Keratinocyte (primary cell): ENCODE results near the gene SCAANT1.

Experiments
- CTCF ChIP-seq, 3 experiments: IDR thresholded peaks in 1 of 3; conservative IDR thresholded peaks in 1 of 3; optimal IDR thresholded peaks in 1 of 3; 2 replicates in 2 of 3; 3 replicates in 1 of 3; pipeline versions ENCODE3 to v1.5.1; 2011; ENCODE audit warnings: low read length in 3 of 3, mild to moderate bottlenecking in 3 of 3, moderate library complexity in 2 of 3, control low read depth in 1 of 3, inconsistent platforms in 1 of 3; ENCODE audit not compliant: insufficient read depth in 2 of 3; ENCODE audit errors: extremely low read depth in 1 of 3
- EZH2 ChIP-seq: IDR thresholded peaks from one replicate; pipeline ENCODE4 v1.6.1; 2012; ENCODE audit warnings: inconsistent platforms, mild to moderate bottlenecking, low read length, moderate library complexity

GRCh38 chr3:63877737-63878393 lies 34.3 kb downstream of the SCAANT1 start:
- no peak for TF ChIP-seq CTCF (optimal IDR thresholded peaks at IDR 0.05 in 1 of 3, IDR thresholded peaks at IDR 0.05 in 1 of 3, conservative IDR thresholded peaks at IDR 0.05 in 1 of 3; ENCODE audit: extremely low read depth in 1 of 3, insufficient read depth in 2 of 3, low read length in 3 of 3)
- TF ChIP-seq EZH2: no peak
